ENCODE results near the gene CNTN4.

CNTN4 gene

DNA sequence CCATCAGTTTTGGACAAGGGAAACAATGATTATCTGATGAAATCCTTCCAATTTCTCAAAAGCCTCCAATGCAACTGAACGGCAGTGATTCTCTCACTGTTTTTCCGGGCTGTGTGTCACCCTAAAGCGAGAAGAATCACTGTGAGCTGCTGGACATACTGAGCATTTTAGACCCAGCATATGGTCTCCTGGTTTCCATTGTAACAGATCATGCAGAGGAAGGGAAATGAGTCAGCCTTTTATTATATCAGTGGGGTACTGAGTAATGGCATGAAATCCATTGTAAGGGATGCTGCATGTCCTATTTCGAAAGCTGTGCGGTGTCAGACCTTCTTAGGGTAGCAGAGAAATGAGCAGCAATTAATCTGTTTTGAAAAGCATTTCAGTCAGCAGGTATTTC, 724.4 kb downstream of the CNTN4 start:
- DNase-seq: no peak

DNA sequence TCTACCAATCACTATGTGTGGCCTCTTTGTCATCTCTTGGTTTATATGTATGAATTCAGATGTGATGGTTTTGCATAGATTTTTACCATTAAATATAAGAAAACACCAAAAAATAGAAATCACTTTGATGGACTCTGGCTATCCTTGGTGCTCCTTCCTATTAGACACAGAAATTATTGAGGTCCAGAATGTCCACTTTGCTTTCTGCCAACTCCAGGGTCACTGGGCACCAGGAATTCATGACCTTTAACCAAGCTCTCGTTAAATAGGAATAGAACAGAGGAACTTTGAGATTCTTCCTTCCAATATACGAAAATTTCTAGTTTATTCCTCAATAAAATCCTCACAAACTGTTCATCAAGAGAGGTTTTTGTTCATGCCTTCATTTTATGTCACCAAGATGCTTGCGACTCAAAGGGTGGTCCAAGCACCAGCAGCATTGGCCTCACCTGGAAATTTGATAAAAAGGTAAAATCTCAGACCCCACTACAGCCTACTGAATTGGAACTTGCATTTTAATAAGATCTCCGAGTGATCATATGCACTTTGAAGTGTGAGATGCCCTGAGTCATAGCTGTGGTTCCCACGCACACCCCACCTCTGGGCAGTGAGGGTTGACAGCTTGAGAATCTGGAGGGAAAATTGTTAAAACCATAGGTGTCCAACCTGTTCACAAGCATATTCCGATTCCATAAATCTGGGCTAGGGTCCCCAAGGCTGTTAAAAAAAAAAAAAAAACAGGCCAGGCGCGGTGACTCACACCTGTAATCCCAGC, 725.0 kb downstream of the CNTN4 start:
- DNase-seq: no peak

DNA sequence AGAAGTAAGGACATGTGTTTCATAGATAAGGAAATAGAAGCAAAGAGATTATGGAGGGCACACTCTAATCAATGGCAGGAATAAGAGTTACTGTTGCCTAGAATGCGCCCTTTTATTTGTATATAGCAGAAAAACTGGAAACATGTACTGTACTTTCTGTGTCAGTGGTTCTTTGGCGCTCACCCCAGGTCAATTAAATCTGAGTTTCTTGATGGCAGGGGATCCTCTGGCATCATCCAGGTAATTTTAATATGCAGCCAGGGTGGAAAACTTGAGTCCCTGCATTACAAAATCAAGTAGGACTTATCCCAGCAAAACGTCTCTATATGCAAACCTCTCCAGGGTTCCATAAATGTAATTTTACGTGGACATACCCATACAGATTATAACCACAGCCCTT, 727.4 kb downstream of the CNTN4 start:
- DNase-seq: no peak

DNA sequence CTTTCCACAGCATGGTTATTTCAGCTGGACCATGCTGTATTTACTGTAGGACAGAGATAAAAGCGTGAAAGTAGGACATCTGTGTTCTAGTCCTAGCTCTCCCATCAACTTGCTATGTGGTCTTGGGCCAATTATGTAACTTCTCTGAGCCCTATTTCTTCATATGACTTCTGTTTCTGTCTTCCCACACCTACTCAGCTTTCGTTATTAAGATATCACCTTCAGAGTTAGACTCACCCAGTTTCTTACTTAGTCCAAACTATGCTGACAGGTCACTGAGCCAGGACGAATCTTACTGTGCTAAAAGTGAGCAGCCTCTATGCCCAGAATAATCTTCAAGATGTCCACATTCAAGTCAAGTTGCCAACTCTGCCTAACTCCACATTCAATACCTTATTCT, 727.8 kb downstream of the CNTN4 start:
- DNase-seq: no peak

DNA sequence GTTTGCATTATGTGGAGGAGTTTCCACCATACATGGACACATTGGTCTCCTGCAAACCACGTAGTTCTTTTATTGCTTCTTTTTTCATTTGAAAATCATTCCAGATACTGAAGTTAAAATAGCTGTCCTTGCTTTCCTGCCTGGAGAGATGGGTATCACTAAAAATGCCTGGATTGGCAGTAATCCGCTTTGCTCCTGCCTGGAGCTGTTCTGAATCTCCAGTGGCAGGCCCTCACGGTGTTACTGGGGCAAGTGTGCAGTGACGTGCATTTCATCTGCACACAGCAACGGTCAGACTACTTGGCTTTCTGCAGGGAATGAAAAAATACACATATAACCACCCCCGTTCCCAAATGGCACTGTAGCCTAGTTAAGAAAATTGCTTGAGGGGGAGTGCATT, 738.6 kb downstream of the CNTN4 start:
- no peak for DNase-seq

DNA sequence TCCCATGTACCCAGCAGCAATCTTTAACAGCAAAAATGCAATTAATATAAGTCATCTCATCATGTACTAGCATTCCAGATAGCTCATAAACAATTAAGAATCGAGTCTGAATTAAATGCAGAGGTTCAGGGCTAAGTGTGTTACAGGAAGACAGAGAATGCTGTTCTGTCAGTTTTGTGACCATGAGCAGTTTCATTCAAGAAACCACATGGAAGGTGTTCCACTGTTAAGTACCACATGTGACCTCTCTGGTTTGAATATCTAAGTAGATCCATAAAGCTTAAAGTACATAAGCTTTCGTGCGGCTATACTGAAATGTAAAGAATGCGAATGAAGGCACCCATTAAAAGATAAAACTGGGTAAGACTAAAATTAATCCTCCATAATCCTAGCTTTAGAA, 739.2 kb downstream of the CNTN4 start:
- DNase-seq: no peak

DNA sequence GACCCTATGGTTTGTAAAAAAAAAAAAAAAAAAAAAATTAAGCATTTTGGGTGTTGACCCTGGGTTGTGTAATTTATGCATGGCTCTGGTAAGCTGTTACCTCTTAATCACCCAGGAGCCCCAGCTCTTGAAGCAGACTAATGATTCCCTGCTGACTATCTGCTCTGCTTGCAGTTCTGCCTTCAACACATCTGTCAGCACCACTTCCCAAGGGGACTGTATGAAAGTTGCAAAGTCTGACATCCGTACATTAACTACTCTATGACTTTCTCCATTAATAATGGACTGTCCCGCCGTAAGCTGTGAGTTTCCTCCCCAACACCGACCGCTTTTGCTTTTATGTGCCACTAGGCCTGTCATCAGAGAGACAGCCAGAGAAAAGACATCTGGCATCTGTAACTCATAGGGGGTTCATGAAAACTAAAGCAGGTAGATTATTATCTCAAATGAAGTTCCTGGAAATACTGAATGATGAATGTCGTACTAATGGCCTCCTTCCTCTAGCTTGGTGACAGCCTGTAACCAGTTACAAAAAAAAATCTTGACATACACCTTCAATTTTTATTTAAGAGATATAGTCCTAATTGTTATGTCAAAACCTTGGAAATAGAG, 740.0 kb downstream of the CNTN4 start:
- DNase-seq: no peak

DNA sequence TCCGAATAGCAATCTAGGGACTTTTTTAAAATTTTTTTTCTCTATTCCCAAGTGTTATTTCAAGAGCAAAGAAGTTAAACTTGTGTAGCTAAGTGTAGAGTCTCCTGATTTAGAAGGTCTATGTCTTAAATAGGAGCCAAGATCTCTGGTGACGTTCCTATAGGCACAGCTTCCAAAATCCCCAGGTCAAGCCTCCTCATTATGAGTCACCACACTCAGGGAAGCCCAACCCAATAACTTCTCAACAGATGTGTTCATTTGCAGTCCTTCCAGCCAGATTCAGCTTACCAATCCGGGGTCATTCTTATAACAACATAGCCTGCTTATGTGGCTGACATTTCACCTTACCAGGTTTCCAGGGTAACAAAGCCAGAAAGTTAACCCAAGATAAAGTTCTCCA, 741.2 kb downstream of the CNTN4 start:
- no peak for DNase-seq

DNA sequence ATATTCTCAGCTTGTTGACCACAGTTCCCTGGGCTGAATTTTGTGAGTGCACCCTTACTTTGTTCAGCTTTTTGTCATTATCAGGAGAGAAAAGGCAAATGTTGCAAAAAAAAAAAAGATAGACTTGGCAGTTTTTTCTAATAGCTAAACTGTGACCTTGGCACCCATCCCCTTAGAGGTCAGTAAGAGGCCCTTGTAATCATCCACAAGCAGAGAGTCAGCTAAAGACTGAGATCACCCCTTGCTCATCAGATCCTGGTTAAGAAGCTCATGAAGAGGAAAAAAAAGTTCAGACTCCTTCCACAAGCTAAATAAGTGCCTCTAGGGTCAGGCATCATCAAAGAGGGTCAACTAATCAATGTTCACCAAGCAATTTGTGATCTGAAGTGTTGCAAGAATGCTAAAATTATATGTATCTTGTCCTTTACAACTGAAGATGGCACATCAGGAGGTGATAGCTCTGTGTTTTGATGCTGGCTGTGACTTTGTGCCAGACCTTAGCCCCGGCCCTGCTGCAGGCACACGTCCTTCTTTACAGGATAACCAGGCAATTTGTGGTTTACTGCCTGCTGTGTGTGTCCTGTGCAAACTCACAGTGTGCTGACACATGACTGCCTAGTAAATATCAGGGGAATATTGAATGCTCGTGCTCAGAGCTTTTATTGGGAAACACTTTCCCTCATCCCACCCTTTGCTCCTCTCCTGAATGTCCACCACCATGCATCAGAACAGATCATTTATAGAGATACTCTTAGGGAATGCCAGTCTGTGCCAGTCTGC, 748.6 kb downstream of the CNTN4 start:
- DNase-seq: no peak

DNA sequence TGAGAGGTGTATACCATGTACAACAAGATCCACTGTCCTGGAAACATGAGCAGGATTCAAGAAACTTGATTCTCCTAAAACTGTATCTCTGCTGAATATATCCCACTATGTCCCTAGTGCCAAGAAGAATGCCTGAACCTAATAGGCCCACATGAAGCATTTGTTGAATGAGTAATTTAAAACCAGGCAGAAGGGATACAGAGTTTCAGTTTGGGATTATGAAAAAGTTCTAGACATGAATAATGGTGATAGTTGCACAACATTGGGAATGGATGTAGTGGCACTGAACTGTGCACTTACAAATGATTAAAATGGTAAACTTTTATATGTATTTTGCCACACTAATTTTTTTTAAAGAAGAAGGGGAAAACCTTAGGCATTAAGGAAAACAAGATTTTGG, 750.4 kb downstream of the CNTN4 start:
- no peak for DNase-seq

DNA sequence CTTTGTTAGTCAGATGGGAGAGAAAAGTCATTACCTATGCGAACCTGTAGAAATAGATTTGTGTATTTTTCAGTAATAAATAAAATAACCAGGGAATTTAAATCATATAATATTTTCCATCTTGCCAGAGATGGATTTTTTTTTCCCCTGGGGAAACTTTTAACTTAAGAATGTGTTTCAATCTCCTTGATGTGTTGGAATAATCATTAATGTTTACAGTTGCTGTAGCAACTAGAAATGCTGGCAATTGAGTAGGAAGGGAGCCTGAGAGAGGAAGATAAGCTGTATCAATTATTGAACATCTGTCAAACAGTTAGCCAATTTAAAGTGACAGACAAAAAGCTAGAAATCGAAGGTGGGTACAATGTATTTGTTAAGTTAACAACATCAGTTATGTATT, 752.0 kb downstream of the CNTN4 start:
- no peak for DNase-seq

DNA sequence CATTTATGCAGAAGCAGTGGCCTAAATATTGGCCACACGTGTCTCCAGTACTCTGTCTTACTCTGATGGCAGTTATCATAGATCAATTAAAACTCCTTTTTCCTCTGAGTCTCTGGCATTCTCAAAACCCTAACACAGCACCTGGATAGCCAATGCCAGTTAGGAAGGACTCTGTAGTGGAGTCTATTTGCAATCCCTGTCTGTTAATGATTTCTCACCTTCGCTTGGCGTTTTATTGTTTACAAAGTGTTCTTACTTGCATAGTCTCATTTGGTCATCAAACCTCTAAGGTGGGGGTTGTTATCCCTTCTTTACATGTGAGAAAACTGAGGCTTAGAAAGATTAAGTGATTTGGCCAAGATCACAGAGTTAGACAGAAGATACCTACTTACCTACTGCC, 752.7 kb downstream of the CNTN4 start:
- DNase-seq: no peak

DNA sequence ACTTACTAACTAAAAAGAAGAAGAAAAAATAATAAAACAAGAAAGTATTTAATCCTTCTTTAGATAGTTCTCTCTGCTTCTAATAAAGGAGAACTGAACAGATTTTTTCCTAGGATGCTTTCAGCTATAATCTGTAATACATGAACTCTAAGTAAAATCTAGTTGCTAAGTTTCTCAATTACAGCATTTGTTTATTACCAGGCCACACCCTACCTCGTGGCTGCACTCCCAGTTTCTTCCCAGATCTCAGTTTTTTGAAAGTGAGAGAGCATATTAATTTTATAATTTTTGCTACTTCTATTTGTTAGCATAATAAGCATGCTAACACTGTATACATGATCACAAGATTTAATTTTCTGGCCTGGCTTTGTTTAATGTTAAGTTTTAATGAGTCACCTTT, 753.2 kb downstream of the CNTN4 start:
- no peak for DNase-seq

DNA sequence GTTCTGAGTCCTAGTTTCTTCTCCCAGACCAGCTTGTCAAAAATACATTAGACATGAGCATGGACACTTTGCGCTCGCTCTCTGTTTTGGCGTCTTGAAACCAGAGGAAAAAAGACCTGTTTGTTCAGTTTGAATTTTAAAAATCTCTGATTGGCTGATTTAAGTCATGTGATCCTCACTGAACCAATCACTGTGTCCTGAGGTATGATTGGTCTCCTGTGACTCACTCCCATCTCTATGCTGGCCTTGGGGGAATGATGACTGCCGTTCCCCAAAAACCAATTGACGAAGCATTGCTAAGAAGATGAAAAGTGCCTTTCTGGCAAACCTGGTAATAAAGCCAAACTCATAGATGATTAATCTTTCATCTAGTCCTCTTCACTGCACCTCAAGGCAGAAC, 755.0 kb downstream of the CNTN4 start:
- DNase-seq: no peak

DNA sequence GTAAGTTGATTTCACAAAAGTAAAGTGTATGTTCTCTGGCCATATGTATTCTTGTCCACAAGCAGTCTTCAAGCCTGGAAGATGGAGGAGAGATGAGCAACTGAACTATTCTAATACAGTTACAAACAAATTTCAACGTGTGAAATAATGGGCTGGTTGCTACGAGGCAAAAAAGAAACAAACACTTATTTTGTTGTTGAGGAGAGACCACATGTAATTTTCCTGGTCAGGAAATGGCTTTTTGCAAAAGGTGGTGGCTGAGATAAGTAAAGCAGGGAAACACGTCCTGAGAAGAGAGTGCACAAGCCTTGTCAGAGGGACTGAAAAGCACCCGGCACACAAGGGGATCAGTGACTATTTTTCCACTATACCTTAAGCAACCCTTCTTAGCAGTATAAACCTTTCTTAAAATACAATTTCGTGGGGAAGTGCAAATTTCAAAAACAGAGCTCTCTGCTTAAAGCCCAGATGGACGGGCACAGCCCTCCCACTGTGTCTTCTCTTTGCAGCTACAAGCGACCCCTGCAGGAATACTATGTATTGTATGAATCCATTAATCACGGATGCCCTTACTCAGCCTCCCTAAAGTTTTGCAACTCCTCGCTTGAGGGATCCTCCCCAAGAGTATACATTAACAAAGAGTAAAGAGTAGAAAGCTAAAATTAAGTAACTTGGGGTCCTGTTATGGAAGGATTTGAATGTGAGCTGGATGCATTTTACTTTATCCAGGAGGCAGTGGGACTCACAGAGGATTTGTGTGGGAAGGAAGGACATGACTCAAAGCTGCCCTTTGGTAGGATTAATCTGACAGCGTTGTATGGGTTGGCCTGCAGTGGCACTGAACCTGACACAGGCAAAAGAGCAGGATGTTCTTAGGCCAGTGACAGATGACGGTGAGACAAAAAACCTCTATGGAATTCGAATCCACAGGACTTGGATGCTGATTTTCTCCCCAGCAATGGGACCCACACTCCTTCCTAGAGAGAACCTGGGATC, 757.8 kb downstream of the CNTN4 start:
- no peak for DNase-seq

DNA sequence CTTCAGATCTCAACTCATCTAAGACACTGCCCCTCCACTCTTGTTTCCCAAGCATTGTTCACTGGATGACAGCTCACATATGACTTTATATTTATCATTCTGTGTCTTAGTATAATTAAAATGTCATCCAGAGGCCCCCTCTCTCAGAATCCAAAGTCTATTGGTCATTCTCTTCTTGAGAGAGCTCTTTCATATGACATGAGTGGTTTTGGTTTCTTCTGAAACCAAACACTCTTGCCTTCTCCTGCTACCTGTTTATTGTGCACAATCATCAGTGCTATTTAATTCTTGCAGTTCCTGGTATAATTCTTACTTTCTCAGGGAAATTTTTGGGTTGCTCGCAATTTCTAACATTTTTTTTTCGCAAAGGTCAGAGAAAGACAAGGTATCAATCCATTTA, 762.0 kb downstream of the CNTN4 start:
- no peak for DNase-seq

DNA sequence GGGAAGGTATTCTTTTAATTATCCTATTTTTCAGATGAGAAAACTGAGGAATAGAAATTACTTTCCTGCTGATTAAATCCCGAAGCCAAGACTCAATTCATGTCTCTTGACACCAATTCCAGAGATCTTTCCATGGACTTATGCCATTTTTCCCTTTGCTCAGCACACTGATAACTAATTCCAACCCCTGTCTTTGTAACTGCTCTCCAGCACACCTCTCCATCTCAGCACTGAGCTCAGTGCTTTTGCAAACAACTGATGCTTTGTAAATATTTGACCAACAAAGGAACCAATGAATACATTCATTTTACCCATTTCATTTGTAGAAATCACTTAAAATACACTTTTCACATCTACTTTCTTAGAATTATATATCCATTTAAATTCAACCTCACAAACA, 762.5 kb downstream of the CNTN4 start:
- DNase-seq: no peak

DNA sequence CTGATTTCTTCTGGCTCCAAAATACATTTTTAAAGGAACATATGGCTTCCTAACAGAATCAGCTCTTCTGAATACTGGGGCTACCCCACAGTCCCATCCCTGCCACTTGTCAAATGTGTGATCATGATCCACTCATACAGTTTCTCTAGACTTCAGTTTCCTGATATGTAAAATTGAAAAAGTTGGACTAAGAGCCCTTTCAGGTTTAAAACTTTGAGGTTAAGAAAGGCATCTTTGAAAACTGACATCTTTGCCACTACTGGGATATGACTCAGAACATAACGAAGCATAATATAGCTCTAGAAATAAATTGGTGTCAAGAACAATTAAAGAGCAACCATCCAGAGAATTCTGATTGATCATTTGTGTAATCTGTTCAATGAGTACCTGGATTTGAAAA, 763.3 kb downstream of the CNTN4 start:
- no peak for DNase-seq

DNA sequence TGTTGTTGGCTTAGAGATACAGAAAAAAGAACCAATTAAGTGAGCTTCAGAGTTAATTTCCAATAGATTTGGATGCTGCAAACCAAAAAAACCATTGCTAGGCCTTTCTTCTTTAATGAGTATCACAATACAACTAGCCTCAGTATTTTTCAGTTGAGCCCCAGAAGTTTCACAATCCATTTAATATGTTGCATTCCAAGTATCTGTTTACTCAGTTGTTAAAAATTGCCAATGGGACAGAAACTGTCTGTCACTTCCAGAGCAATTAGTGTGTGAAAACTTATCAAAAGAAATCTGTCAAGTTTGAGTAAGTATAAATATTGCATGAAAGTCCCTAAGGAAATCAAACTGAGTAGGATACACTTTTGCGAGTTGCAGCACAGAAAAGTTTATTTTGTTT, 763.7 kb downstream of the CNTN4 start:
- no peak for DNase-seq

DNA sequence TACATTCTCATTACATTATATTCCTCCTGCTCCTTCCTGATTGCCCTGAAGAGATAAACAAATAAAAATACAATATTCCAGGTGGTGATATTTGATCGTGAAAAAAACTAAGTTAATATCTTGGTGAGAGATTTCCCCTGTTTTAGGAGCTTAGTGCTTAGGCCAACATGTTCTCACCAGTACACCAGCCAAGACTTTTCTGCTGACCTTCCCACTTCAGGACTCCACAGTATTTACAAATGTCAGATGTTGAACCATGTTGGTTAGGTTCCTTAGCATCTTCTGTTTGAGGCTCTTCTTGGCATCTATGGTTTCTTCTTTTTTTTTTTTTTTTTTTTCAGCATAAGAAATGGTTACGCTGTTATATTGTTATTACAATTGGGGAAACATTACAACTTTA, 764.5 kb downstream of the CNTN4 start:
- DNase-seq: no peak

DNA sequence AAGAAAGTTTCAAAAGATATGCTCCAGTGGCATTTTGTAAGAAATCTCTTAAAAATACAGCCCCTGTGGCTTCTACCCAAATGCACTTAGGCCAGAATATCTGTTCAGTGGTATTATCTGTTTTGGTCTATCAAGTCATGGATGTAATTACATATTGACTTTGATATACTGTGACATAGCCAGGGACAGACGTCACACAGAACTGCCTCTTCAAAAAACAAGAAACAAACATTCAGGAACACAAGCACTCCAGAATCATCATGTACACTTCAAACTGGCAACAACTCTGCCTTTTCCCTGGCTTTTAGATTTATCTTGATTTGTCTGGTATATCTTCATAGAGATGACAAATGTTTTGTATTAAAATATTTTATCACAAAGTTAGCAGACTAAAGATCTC, 771.2 kb downstream of the CNTN4 start:
- no peak for DNase-seq

DNA sequence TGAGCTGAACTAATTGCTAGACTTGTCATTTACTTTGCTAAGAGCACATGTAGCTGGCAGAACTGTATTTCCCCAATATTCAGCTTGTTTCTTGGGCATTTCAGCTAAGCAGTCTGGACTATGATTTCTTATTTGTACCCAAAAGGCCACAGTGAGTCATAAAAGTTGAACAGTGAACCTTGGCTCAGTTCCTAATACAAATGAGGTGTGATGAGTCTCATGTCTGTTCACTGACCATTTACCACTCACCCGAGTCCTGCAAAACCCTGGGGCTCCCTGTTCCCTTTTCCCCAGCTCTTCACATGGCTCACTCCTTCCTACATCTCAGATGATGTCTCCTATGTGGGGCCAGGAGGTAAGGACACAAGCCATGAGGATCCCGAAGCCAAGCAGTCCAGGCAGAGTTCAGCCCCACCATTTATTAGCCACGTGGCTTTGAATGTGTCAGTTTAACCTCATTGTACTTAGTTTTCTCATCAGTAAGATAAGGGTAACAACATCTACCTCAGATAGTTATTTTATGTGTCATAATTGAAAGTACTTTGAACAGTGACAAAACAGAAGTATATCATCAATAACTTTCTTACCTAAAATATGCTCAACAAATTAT, 772.2 kb downstream of the CNTN4 start:
- no peak for DNase-seq

DNA sequence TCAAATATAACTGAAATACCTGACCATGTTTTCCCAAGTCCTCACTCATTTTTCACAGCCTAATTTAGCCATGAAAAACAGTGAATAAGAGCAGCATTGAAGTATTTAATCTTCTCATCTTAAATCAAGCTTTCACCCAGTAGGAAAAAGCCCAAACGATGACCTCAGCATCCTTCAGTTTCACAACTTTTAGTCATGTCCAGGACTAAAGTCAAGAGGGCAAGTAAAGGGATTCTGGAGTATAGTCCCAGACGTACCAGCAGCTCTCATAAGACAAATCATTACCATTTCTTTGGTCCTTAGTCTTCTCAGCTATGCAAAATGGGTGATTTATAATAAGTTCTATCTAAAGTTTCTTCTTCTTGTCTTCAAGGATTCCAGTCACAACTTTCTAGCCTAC, 774.2 kb downstream of the CNTN4 start:
- no peak for DNase-seq
